Measurements from ENCODE around the gene CAB39.

Gene CAB39

DNA sequence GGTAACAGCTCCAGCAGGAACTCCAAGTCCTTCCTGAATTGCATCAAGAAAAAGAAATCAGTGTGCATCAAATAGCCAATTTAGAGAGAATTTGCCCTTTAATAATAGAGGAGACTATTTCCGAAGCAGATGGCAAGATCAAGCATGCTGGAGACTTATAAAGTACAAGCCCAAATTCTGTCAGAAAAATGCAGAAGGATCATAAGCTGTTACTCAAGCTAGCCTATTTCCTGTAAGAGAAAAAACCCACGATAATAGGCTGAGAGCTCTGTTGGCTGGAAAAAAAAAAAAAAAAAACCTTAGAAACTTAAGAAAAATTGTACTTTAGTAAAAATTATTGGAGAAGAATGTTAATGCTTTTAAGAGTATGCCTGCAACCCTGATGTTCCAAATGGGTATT lies 127.7 kb downstream of the CAB39 start:
- no peak overlapping the region for H3K4me3 ChIP-seq (replicated peaks; ENCODE audit: insufficient read depth, low read length)
- H3K27ac ChIP-seq (replicated peaks): no peak overlapping the region
- TF ChIP-seq, protein P1, sequence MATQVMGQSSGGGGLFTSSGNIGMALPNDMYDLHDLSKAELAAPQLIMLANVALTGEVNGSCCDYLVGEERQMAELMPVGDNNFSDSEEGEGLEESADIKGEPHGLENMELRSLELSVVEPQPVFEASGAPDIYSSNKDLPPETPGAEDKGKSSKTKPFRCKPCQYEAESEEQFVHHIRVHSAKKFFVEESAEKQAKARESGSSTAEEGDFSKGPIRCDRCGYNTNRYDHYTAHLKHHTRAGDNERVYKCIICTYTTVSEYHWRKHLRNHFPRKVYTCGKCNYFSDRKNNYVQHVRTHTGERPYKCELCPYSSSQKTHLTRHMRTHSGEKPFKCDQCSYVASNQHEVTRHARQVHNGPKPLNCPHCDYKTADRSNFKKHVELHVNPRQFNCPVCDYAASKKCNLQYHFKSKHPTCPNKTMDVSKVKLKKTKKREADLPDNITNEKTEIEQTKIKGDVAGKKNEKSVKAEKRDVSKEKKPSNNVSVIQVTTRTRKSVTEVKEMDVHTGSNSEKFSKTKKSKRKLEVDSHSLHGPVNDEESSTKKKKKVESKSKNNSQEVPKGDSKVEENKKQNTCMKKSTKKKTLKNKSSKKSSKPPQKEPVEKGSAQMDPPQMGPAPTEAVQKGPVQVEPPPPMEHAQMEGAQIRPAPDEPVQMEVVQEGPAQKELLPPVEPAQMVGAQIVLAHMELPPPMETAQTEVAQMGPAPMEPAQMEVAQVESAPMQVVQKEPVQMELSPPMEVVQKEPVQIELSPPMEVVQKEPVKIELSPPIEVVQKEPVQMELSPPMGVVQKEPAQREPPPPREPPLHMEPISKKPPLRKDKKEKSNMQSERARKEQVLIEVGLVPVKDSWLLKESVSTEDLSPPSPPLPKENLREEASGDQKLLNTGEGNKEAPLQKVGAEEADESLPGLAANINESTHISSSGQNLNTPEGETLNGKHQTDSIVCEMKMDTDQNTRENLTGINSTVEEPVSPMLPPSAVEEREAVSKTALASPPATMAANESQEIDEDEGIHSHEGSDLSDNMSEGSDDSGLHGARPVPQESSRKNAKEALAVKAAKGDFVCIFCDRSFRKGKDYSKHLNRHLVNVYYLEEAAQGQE (IDR thresholded peaks at IDR 0.05; ENCODE audit: insufficient replicate concordance, low read depth): no peak
- TF ChIP-seq GABPA (IDR thresholded peaks at IDR 0.05; ENCODE audit: low read depth) (no peak), POLR2AphosphoS5 (IDR thresholded peaks at IDR 0.05; ENCODE audit: low read depth) (no peak), SPI1 (IDR thresholded peaks at IDR 0.05; ENCODE audit: borderline replicate concordance, low read depth) (no peak)
- TF ChIP-seq, protein P2, sequence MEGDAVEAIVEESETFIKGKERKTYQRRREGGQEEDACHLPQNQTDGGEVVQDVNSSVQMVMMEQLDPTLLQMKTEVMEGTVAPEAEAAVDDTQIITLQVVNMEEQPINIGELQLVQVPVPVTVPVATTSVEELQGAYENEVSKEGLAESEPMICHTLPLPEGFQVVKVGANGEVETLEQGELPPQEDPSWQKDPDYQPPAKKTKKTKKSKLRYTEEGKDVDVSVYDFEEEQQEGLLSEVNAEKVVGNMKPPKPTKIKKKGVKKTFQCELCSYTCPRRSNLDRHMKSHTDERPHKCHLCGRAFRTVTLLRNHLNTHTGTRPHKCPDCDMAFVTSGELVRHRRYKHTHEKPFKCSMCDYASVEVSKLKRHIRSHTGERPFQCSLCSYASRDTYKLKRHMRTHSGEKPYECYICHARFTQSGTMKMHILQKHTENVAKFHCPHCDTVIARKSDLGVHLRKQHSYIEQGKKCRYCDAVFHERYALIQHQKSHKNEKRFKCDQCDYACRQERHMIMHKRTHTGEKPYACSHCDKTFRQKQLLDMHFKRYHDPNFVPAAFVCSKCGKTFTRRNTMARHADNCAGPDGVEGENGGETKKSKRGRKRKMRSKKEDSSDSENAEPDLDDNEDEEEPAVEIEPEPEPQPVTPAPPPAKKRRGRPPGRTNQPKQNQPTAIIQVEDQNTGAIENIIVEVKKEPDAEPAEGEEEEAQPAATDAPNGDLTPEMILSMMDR (IDR thresholded peaks at IDR 0.05; ENCODE audit: insufficient read depth, low read length): no peak
- no peaks in the 10 kb centered on the region for H3K27me3 ChIP-seq (ENCODE audit: insufficient read depth, poor library complexity, severe bottlenecking)
- no peak for DNase-seq (ENCODE audit: low read depth in 1 of 2, low spot score in 1 of 2)

DNA sequence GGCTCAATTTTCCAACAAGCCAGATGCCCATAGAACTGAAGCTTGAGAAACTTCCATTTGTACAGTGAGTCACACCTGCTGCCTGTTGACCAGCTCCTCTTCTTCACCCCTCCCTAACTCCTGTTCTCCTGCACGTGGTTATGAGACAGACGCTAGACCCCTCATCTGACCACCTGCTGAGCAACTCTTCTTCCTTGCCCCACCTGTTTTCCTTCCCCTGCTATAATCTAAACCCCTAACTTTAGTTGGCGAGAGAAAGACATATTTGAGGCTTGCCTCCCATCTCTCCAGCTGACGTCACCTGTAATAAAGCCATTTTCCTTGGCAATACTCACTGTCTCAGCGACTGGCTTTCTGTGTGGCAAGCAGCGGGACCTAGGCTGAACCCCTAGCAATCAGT lies 129.8 kb downstream of the CAB39 start:
- TF ChIP-seq, protein P1 (IDR thresholded peaks at IDR 0.05; ENCODE audit: insufficient replicate concordance, low read depth): no peak
- TF ChIP-seq, protein P2 (IDR thresholded peaks at IDR 0.05; ENCODE audit: insufficient read depth, low read length): no peak
- TF ChIP-seq GABPA (IDR thresholded peaks at IDR 0.05; ENCODE audit: low read depth) (no peak), POLR2AphosphoS5 (IDR thresholded peaks at IDR 0.05; ENCODE audit: low read depth) (no peak), SPI1 (IDR thresholded peaks at IDR 0.05; ENCODE audit: borderline replicate concordance, low read depth) (no peak)
- no peak overlapping the region for H3K4me3 ChIP-seq (replicated peaks; ENCODE audit: insufficient read depth, low read length)
- H3K27ac ChIP-seq (replicated peaks): no peak overlapping the region
- no peaks in the 10 kb centered on the region for H3K27me3 ChIP-seq (ENCODE audit: insufficient read depth, poor library complexity, severe bottlenecking)
- DNase-seq (ENCODE audit: low read depth in 1 of 2, low spot score in 1 of 2): no peak

DNA sequence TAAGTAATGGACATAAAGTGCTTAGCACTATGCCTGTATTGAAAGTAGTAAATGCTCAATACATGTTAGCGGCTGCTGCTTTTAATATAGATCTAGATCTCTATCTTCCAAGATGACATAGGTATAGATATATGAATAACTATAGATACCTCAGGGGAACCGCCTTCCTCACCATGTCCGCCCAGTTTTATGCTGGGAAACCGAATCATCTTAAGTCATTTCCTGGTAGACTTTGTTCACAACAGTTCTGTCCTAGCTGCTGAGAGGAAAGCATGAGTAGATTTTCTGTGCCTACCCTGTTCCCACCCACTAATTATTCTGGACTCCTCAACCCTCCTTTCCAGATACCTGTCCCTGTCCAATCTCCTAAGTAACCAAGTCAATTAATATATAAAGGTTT lies 130.5 kb downstream of the CAB39 start:
- no peak for TF ChIP-seq SPI1 (IDR thresholded peaks at IDR 0.05; ENCODE audit: borderline replicate concordance, low read depth)
- TF ChIP-seq, protein P2 (IDR thresholded peaks at IDR 0.05; ENCODE audit: insufficient read depth, low read length): no peak
- TF ChIP-seq POLR2AphosphoS5 (IDR thresholded peaks at IDR 0.05; ENCODE audit: low read depth): no peak
- TF ChIP-seq, protein P1 (IDR thresholded peaks at IDR 0.05; ENCODE audit: insufficient replicate concordance, low read depth): no peak
- TF ChIP-seq GABPA (IDR thresholded peaks at IDR 0.05; ENCODE audit: low read depth): no peak

More for the DNA sequence above, 130.5 kb downstream of the CAB39 start:
- no peak for DNase-seq (ENCODE audit: low read depth in 1 of 2, low spot score in 1 of 2)
- H3K4me3 ChIP-seq (replicated peaks; ENCODE audit: insufficient read depth, low read length): no peak overlapping the region
- no peaks in the 10 kb centered on the region for H3K27me3 ChIP-seq (ENCODE audit: insufficient read depth, poor library complexity, severe bottlenecking)
- H3K27ac ChIP-seq (replicated peaks): no peak overlapping the region
